ENCODE data around the gene SSTR5.

GRCh38 chr16:1089439-1089821, 16.9 kb downstream of the SSTR5 start:
- TF ChIP-seq, protein P1, sequence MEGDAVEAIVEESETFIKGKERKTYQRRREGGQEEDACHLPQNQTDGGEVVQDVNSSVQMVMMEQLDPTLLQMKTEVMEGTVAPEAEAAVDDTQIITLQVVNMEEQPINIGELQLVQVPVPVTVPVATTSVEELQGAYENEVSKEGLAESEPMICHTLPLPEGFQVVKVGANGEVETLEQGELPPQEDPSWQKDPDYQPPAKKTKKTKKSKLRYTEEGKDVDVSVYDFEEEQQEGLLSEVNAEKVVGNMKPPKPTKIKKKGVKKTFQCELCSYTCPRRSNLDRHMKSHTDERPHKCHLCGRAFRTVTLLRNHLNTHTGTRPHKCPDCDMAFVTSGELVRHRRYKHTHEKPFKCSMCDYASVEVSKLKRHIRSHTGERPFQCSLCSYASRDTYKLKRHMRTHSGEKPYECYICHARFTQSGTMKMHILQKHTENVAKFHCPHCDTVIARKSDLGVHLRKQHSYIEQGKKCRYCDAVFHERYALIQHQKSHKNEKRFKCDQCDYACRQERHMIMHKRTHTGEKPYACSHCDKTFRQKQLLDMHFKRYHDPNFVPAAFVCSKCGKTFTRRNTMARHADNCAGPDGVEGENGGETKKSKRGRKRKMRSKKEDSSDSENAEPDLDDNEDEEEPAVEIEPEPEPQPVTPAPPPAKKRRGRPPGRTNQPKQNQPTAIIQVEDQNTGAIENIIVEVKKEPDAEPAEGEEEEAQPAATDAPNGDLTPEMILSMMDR (IDR thresholded peaks at IDR 0.05), result no peak
- no peak for TF ChIP-seq POLR2A (IDR thresholded peaks at IDR 0.05)

Data from gastroesophageal sphincter (tissue), 3 donors.